HL-60 (cell line): ENCODE results near the gene TRABD2B.

Source experiments
- GABPA ChIP-seq: IDR thresholded peaks from 2 replicates; pipeline ENCODE4 v1.6.1; 2012; ENCODE audit warnings: low read depth
- POLR2AphosphoS5 ChIP-seq: IDR thresholded peaks from 2 replicates; pipeline ENCODE4 v1.6.1; 2012; ENCODE audit warnings: low read depth
- TF ChIP-seq, protein P1 (sequence below): IDR thresholded peaks from one replicate; pipeline ENCODE4 v1.5.1; 2011; ENCODE audit warnings: low read length, control low read depth, inconsistent platforms; ENCODE audit not compliant: insufficient read depth
- TF ChIP-seq, protein P2 (sequence below): IDR thresholded peaks from 2 replicates; pipeline ENCODE4 v1.6.1; 2012; ENCODE audit warnings: low read depth; ENCODE audit not compliant: insufficient replicate concordance

DNA sequence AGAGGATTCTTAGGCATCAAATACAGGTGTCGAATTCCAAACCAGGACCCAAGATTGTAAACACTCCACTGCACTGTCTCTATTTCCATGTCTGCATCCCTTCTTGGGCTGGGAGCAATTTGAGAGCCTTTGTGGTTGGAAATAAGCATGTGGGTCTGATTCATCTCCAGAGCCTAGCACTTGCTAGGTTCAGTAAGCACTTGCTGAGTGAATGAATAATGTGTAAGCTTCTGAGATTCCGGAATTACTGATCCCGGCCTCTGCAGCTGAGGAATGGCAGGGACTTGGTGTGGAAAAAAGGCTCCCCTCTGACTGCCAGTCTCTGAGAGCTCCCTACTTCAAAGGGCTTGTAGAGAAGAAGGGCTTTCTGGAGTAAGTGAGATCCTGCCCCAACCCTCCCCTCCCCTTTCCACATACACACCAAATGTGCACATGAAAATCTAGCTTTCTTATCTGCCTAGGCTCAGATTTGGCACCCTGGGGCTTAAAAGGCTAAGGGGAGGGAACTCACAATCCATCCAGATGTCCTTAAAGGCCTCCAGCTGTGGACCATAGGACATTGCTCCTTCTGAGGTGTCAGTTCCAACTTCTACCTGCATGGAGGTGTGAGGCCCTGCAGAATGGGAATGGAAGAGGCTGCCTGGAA is 39.6 kb upstream of the TRABD2B start:
- TF ChIP-seq POLR2AphosphoS5 (no peak), GABPA (no peak)
- TF ChIP-seq, protein P1, sequence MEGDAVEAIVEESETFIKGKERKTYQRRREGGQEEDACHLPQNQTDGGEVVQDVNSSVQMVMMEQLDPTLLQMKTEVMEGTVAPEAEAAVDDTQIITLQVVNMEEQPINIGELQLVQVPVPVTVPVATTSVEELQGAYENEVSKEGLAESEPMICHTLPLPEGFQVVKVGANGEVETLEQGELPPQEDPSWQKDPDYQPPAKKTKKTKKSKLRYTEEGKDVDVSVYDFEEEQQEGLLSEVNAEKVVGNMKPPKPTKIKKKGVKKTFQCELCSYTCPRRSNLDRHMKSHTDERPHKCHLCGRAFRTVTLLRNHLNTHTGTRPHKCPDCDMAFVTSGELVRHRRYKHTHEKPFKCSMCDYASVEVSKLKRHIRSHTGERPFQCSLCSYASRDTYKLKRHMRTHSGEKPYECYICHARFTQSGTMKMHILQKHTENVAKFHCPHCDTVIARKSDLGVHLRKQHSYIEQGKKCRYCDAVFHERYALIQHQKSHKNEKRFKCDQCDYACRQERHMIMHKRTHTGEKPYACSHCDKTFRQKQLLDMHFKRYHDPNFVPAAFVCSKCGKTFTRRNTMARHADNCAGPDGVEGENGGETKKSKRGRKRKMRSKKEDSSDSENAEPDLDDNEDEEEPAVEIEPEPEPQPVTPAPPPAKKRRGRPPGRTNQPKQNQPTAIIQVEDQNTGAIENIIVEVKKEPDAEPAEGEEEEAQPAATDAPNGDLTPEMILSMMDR, result no peak
- TF ChIP-seq, protein P2, sequence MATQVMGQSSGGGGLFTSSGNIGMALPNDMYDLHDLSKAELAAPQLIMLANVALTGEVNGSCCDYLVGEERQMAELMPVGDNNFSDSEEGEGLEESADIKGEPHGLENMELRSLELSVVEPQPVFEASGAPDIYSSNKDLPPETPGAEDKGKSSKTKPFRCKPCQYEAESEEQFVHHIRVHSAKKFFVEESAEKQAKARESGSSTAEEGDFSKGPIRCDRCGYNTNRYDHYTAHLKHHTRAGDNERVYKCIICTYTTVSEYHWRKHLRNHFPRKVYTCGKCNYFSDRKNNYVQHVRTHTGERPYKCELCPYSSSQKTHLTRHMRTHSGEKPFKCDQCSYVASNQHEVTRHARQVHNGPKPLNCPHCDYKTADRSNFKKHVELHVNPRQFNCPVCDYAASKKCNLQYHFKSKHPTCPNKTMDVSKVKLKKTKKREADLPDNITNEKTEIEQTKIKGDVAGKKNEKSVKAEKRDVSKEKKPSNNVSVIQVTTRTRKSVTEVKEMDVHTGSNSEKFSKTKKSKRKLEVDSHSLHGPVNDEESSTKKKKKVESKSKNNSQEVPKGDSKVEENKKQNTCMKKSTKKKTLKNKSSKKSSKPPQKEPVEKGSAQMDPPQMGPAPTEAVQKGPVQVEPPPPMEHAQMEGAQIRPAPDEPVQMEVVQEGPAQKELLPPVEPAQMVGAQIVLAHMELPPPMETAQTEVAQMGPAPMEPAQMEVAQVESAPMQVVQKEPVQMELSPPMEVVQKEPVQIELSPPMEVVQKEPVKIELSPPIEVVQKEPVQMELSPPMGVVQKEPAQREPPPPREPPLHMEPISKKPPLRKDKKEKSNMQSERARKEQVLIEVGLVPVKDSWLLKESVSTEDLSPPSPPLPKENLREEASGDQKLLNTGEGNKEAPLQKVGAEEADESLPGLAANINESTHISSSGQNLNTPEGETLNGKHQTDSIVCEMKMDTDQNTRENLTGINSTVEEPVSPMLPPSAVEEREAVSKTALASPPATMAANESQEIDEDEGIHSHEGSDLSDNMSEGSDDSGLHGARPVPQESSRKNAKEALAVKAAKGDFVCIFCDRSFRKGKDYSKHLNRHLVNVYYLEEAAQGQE, result no peak
